ENCODE results near the gene PLTP. TPM values are rescaled to one million over a fixed set of nuclear protein-coding genes. Genes with fewer than 3 reads are reported as not detected.

The PLTP gene
- total and polyA plus RNA-seq, 3 donors from 2014 or later: 53.3 to 105 (median 80.0) TPM

- H3K27me3 ChIP-seq: no peaks in the 10 kb centered on the region
- no peaks in the 10 kb centered on the region for H3K9me3 ChIP-seq
- peaks cover 18% of the 10 kb centered on the region for H3K4me1 ChIP-seq
- no peak for TF ChIP-seq CTCF (IDR thresholded peaks at IDR 0.05)
- TF ChIP-seq POLR2A (IDR thresholded peaks at IDR 0.05): no peak
- H3K36me3 ChIP-seq (ENCODE audit: low read depth, missing control alignments): no peaks in the 10 kb centered on the region
- no peak for DNase-seq
- H3K27ac ChIP-seq: peak overlapping the region; percentile 76 to 83
- intact Hi-C loops (cut with DNase I; ENCODE audit: low total_unique reads): no loop called here
- 85 to 86% methylated on average over 16 to 19 of the region's 19 CpGs for WGBS, 2 donors
- no peak overlapping the region for H3K4me3 ChIP-seq
Measured at GRCh38 chr20:45944965-45945677, 33.2 kb upstream of the PLTP start.

GRCh38 chr20:45944151-45944964 lies 32.4 kb upstream of the PLTP start:
- H3K4me3 ChIP-seq: no peak overlapping the region
- no peak overlapping the region for H3K27ac ChIP-seq
- H3K36me3 ChIP-seq (ENCODE audit: low read depth, missing control alignments): no peaks in the 10 kb centered on the region
- no peak for DNase-seq
- no peaks in the 10 kb centered on the region for H3K27me3 ChIP-seq
- WGBS, 2 donors: 86 to 87% methylated on average over 7 to 15 of the region's 15 CpGs
- no peaks in the 10 kb centered on the region for H3K9me3 ChIP-seq
- TF ChIP-seq POLR2A (IDR thresholded peaks at IDR 0.05) (no peak), CTCF (IDR thresholded peaks at IDR 0.05) (no peak)
- H3K4me1 ChIP-seq: peaks cover 18% of the 10 kb centered on the region
- intact Hi-C loops (cut with DNase I; ENCODE audit: low total_unique reads): no loop called here

- H3K36me3 ChIP-seq (ENCODE audit: low read depth, missing control alignments): no peaks in the 10 kb centered on the region
- peaks cover 18% of the 10 kb centered on the region for H3K4me1 ChIP-seq
- DNase-seq: no peak
- intact Hi-C loops (cut with DNase I; ENCODE audit: low total_unique reads): no loop called here
- no peaks in the 10 kb centered on the region for H3K9me3 ChIP-seq
- WGBS, 2 donors: 89 to 93% methylated on average over 4 to 6 of the region's 6 CpGs
- H3K27ac ChIP-seq: no peak overlapping the region
- no peaks in the 10 kb centered on the region for H3K27me3 ChIP-seq
- TF ChIP-seq POLR2A (IDR thresholded peaks at IDR 0.05): no peak
- no peak overlapping the region for H3K4me3 ChIP-seq
Measured at GRCh38 chr20:45943613-45944012, 31.7 kb upstream of the PLTP start.

GRCh38 chr20:45940469-45940868 lies 28.5 kb upstream of the PLTP start:
- WGBS, 2 donors: 78 to 83% methylated on average over 1 to 8 of the region's 13 CpGs
- TF ChIP-seq POLR2A (IDR thresholded peaks at IDR 0.05): no peak
- TF ChIP-seq CTCF (IDR thresholded peaks at IDR 0.05): no peak
- no peaks in the 10 kb centered on the region for H3K27me3 ChIP-seq
- H3K9me3 ChIP-seq: no peaks in the 10 kb centered on the region
- no peaks in the 10 kb centered on the region for H3K36me3 ChIP-seq (ENCODE audit: low read depth, missing control alignments)
- H3K4me1 ChIP-seq: peaks cover 7% of the 10 kb centered on the region
- no peak overlapping the region for H3K27ac ChIP-seq
- no peak for DNase-seq
- H3K4me3 ChIP-seq: no peak overlapping the region
- intact Hi-C loops (cut with DNase I; ENCODE audit: low total_unique reads): no loop called here

GRCh38 chr20:45940053-45940452 lies 28.1 kb upstream of the PLTP start:
- H3K4me3 ChIP-seq: no peak overlapping the region
- no peaks in the 10 kb centered on the region for H3K36me3 ChIP-seq (ENCODE audit: low read depth, missing control alignments)
- TF ChIP-seq CTCF (IDR thresholded peaks at IDR 0.05) (no peak), POLR2A (IDR thresholded peaks at IDR 0.05) (no peak)
- H3K27ac ChIP-seq: no peak overlapping the region
- peaks cover 4% of the 10 kb centered on the region for H3K4me1 ChIP-seq
- intact Hi-C loops (cut with DNase I; ENCODE audit: low total_unique reads): no loop called here
- H3K27me3 ChIP-seq: no peaks in the 10 kb centered on the region
- H3K9me3 ChIP-seq: no peaks in the 10 kb centered on the region
- DNase-seq: no peak
- 84 to 97% methylated on average over 3 of the region's 3 CpGs for WGBS, 2 donors

All from testis (tissue), 3 donors.